HUES64 (cell line): ENCODE data around the gene PRR35.

Experiments
- H3K27ac ChIP-seq: 2 replicates; pipeline ENCODE4 v1.7.0; 2013; ENCODE audit warnings: low read depth, low read length, inconsistent platforms
- H3K27me3 ChIP-seq: 2 replicates; pipeline ENCODE4 v1.6.1; 2013; ENCODE audit warnings: mild to moderate bottlenecking, low read length; ENCODE audit not compliant: insufficient read depth
- H3K36me3 ChIP-seq: 2 replicates; pipeline ENCODE4 v1.6.1; 2013; ENCODE audit warnings: mild to moderate bottlenecking, low read length; ENCODE audit not compliant: insufficient read depth
- H3K4me1 ChIP-seq: 2 replicates; pipeline ENCODE4 v1.6.1; 2013; ENCODE audit warnings: mild to moderate bottlenecking, low read length, moderate library complexity; ENCODE audit not compliant: insufficient read depth
- H3K4me3 ChIP-seq: 2 replicates; pipeline ENCODE4 v1.5.1; 2013; ENCODE audit warnings: mild to moderate bottlenecking, low read length, moderate library complexity
- H3K9ac ChIP-seq: 2 replicates; pipeline ENCODE4 v1.6.1; 2013; ENCODE audit warnings: mild to moderate bottlenecking, low read depth, low read length
- H3K9me3 ChIP-seq: 2 replicates; pipeline ENCODE4 v1.6.1; 2013; ENCODE audit warnings: low read depth, low read length; ENCODE audit not compliant: insufficient read depth
- WGBS: fragments of 150-250, 120-280 bp; methylation state at CpG from one replicate; pipeline ENCODE4 v1.1.7; 2013; ENCODE audit warnings: missing lambda C conversion rate; 5-methylcytosine and 5-hydroxymethylcytosine counted together

The PRR35 gene

DNA sequence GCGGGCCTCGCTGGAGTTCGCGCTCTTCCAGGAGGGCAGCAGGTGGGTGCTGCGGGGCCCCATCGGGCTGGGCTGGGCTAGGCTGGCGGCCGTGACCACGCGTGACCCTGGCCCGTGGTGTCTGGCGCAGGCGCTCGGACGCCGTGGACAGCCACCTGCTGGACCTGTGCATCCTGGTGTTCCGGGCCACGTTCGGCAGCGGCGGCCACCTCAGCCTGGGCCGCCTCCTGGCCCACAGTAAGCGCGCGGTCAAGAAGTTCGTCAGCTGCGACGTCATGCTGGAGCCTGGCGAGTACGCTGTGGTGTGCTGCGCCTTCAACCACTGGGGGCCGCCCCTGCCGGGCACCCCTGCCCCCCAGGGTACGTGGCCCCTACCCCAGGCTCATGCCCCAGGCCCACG, 8.0 kb upstream of the PRR35 start:
- Histone ChIP-seq H3K4me1 (no peaks in the 10 kb centered on the region), H3K4me3 (no peak overlapping the region), H3K36me3 (peaks cover 15% of the 10 kb centered on the region), H3K9me3 (no peaks in the 10 kb centered on the region), H3K9ac (no peak overlapping the region), H3K27me3 (no peaks in the 10 kb centered on the region), H3K27ac (no peak overlapping the region)
- 96% methylated on average over 35 of the region's 35 CpGs for WGBS

DNA sequence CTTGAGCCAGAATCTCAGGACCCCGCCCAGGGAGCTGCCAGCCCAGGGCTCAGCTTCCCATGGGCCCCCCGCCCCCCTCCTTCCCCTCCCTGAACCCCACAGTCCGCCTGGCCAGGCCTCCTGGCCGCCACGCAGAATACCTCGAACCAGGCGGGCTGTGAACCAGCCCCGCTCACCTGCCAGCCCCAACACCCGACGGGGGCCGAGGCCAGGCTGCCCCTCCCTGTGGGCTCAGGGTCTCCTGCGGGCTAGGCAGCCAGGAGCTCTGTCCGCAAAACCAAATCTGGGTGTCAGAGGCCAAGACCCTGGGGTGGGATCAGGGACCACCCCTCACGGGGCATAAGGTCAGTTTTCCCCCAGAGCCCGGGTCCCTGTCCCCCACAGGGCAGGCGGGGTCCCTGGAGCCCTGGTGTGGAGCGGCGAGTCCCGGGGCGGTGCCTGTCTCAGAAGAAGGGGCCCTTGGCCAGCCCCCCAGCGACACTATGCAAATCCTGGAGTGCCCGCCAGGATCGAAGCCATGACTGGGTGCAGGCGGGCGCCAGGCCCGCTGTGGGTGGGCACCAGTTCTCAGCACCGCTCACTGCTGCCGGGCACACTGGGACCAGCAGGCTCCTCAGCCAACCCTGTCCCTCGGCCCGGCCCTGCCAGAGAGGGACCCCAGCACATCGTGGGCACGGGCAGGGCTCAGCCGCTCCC, 6.4 kb upstream of the PRR35 start:
- Histone ChIP-seq H3K27me3 (peaks cover 7% of the 10 kb centered on the region), H3K9me3 (no peaks in the 10 kb centered on the region), H3K4me3 (no peak overlapping the region), H3K27ac (no peak overlapping the region), H3K4me1 (no peaks in the 10 kb centered on the region), H3K36me3 (peaks cover 15% of the 10 kb centered on the region), H3K9ac (no peak overlapping the region)
- WGBS, result 95% methylated on average over 33 of the region's 33 CpGs

DNA sequence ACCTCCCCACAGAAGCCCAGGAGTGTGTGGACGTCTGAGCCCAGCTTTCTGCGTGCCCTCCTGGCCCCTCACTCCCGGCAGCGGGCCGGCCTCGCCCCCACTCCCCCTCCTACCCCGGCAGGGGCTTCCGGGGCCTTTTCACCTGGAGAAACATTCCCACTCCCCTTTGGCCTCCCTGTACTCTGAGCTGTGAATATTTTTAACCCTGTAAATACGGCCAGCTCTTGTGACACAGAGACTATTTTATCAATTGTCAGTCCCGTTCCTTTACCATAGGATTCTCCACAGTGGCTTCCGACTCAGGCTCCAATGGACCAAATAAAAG, 5.9 kb upstream of the PRR35 start:
- H3K4me3 ChIP-seq, result no peak overlapping the region
- H3K27ac ChIP-seq, result no peak overlapping the region
- H3K9ac ChIP-seq, result no peak overlapping the region
- 87% methylated on average over 11 of the region's 11 CpGs for WGBS
- H3K4me1 ChIP-seq, result 0 out of 2 replicates have a peak, but pooled peaks cover under 1% of the 10 kb centered on the region
- H3K9me3 ChIP-seq, result no peaks in the 10 kb centered on the region
- H3K27me3 ChIP-seq, result peaks cover 12% of the 10 kb centered on the region
- peaks cover 15% of the 10 kb centered on the region for H3K36me3 ChIP-seq

DNA sequence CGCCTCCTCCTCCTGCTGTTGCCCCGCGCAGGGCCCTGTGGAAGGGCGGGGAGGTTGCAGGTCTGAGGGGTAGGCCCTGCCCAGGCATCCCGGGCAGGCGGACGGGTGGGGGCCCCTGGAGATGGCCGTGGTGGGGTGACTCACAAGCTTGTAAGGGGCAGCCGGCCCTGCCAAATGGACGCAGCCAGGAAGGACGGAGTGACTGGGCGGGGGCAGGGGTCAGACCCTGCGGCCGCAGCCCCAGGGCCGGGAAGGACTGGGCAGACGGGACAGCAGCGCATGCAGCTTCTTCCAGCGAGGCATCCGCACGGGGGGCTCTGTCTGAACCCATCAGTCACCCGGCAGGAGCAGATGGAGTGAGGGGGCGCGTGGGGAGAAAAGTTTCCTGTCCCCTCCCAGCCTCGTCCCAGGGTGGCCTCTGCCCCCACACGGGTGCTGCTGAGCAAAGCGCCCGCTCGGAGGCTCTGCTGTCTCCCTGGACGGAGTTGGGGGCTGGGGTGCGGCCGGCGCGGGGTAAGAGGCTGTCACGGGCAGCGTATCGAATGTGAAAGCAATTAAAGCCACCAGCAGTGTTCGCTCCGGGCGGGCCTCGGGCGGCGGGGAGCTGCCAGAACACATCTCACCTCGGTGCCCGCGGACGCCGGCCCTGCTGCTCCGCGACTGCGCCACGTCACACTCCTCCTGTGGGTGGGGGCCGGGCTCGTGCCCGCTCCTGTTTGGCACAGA, 5.4 kb upstream of the PRR35 start:
- Histone ChIP-seq H3K27me3 (peaks cover 17% of the 10 kb centered on the region), H3K36me3 (peaks cover 15% of the 10 kb centered on the region), H3K4me1 (0 out of 2 replicates have a peak, but pooled peaks cover 3% of the 10 kb centered on the region), H3K4me3 (no peak overlapping the region), H3K27ac (no peak overlapping the region), H3K9ac (no peak overlapping the region), H3K9me3 (no peaks in the 10 kb centered on the region)
- 93% methylated on average over 54 of the region's 54 CpGs for WGBS

DNA sequence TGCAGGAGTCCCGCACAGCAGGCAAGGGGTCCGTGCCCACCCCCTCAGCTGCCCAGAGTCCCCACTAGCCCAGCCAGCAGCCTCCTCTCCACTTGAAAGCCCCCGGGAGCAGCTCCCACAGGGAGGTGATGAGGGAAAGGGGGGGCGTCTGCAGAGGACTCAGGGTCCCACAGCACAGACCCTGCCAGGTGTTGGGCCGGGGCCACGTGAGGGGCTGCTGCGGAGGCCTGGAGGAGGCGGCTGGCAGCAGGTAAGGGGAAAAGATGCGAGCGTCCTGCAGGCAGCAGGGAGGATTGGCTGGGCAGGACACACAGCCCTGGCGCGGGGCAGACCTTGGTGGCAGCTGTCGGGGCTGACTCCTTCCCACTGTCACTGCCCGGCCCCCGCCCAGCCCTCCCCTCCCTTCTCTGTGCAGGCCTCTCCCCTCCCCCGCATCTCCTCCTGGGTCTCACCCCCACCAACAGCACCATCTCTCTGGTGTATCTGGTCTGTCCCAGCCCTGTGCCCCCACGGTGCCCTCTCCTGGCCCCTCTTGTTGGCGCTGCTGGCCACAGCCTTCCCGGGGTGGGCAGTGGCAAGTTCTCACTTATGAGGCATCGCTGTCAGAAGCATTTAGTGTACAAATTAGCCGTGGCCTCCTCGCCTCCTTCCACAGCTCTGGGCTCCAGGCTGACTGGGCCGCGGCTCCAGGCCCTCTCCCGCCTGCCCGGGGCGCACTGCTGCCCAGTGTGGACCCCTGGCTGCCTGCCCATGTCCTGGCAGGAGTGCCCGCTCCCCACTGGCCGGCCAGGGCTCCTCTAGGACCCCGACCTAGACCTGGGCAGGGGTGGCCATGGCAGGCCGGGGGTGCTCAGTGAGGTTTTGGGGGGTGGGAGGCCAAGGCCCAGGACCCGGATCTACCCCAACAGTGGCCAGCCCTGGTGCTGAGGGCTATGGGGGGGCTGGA, 4.4 kb upstream of the PRR35 start:
- Histone ChIP-seq H3K27ac (no peak overlapping the region), H3K4me1 (0 out of 2 replicates have a peak, but pooled peaks cover 3% of the 10 kb centered on the region)

DNA sequence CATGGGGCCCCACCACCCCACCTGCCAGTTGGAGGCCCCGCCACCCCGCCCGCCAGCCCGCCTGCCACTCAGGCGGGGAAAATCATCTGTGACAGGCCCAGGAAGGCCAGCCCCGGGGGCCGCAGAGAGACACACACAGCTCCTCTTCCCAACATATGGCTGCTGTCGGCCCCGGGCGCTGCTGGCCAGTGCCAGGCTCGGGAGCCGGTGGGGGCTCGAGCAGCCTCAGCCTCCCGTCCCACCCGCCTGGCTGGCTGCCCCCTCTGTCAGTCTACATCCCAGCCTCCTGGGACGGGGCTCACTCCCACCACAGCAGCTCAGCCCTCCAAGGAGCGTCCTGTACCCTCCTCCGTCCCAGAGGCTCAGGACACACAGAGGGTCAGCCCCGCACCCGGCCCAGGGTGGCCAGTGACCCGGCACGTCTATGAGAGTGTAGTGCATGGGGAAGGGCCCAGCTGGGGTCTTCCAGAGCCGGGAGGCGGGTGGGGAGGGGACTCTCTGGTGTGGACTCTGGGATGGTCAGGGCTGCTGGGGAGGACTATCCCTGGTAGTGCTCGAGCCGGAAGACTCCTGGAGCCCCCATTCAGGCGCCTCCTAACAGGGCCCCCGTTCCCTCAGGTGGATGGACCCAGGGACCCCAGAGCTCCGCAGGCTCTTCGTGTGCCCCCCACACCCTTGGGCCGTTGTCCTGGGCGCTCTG, 3.6 kb upstream of the PRR35 start:
- peaks cover 35% of the 10 kb centered on the region for H3K27me3 ChIP-seq
- H3K36me3 ChIP-seq, result peaks cover 11% of the 10 kb centered on the region
- no peak overlapping the region for H3K27ac ChIP-seq
- no peak overlapping the region for H3K4me3 ChIP-seq
- WGBS, result 92% methylated on average over 32 of the region's 32 CpGs
- H3K9ac ChIP-seq, result no peak overlapping the region
- H3K4me1 ChIP-seq, result 0 out of 2 replicates have a peak, but pooled peaks cover 3% of the 10 kb centered on the region
- no peaks in the 10 kb centered on the region for H3K9me3 ChIP-seq

More for the DNA sequence above, 4.4 kb upstream of the PRR35 start:
- Histone ChIP-seq H3K4me3 (no peak overlapping the region), H3K27me3 (peaks cover 27% of the 10 kb centered on the region), H3K9ac (no peak overlapping the region), H3K36me3 (peaks cover 15% of the 10 kb centered on the region), H3K9me3 (no peaks in the 10 kb centered on the region)
- WGBS, result 87% methylated on average over 32 of the region's 32 CpGs

DNA sequence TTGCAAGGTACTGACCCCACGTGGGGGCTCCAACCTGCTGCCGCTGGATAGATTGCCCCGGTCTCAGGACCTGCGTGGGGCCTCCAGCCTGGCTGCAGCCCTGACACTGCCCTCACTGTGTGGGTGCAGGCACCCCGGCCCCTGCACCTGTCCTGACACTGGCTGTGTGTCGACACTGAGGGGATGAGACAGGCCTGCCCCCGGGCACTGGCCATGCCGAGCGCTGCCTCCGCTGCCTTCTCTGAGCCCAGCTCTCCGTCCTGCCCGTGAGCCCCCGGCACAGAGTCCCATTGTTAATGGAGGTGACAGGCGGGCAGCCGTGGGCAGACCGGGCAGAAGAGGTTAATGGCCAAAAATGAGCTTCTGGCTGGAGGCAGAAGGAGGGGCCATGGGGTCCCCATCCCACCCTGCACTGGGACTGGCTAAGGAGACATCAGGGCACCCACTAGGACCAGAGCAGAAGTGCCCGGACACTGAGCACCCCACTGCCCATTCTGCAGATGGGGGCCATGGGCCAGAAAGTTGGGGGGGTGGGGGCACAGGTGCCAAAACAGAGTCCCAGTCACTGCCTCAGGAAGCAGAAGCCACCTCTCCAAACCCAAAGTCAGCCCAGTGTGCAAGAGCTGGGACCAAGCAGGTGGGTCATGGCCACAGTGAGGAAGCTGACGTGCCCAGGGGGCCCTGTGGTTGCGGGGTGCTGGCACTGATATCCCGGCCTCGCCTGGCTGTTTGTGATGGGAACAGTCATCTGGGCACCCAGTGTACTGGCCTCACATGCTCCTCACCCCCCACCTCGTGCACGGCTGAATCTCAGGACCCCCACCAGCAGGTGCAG, 2.5 kb upstream of the PRR35 start:
- Histone ChIP-seq H3K27ac (no peak overlapping the region), H3K9ac (no peak overlapping the region), H3K36me3 (0 out of 2 replicates have a peak, but pooled peaks cover 2% of the 10 kb centered on the region), H3K4me1 (0 out of 2 replicates have a peak, but pooled peaks cover 3% of the 10 kb centered on the region), H3K9me3 (no peaks in the 10 kb centered on the region), H3K27me3 (peaks cover 44% of the 10 kb centered on the region), H3K4me3 (no peak overlapping the region)
- WGBS, result 91% methylated on average over 23 of the region's 23 CpGs

DNA sequence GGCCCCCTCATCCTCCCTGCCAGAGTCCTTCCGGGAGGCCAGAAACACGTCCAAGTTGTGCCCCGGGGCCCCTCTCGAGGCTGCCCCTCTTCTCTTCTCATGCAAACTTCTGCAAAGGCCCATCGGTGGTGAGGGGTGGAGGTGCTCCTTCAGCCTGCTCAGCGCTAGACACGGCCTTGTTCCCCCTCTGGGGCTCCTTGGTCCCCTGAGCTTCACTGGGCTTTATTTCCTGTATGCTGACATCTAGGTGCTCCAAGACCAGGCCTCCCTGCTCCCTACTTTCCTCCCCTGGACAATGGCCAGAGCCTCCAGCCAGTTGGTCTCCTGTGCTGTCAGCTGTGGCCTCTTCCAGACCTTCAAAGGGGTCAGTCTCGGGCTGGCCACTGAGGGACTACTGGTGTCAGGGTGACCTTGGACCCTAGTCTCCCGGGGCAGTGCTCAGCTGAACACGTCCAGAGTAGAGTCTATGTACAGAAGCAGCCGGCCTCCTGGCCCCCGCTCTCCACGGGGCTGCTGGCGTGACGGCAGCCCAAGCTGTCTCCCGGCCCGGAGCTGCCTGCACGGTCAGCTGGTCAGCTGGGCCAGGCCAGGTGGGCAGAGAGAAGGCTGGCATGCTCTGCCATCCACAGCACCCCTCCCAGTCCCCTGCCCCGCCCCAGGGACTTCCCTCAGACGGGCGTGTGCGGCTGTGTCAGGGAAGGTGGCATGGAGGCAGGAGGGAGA, 1.7 kb upstream of the PRR35 start:
- H3K27ac ChIP-seq, result no peak overlapping the region
- WGBS, result 88% methylated on average over 22 of the region's 22 CpGs
- H3K9ac ChIP-seq, result no peak overlapping the region
- H3K27me3 ChIP-seq, result peaks cover 44% of the 10 kb centered on the region
- H3K9me3 ChIP-seq, result no peaks in the 10 kb centered on the region
- H3K36me3 ChIP-seq, result no peaks in the 10 kb centered on the region
- no peak overlapping the region for H3K4me3 ChIP-seq
- H3K4me1 ChIP-seq, result 0 out of 2 replicates have a peak, but pooled peaks cover 3% of the 10 kb centered on the region

DNA sequence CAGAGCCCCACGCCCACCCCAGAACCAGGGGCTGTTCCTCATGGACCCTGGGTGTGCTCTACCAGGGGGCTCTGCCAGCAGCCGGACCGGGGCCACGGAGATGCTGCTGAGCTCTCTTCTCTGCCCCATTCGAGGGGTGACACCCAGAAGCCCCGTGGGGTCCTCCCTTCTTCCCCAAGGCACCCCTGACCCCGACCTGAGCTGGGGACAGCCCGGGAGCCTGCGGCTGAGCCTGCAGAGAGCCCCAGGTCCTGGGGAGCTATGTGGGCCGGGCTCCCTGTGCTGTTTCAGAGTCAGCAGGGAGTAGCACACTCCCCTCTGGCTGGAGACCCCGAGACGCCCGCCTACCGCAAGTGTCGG, 1.2 kb upstream of the PRR35 start:
- no peaks in the 10 kb centered on the region for H3K9me3 ChIP-seq
- 0 out of 2 replicates have a peak, but pooled peaks cover 3% of the 10 kb centered on the region for H3K4me1 ChIP-seq
- H3K36me3 ChIP-seq, result no peaks in the 10 kb centered on the region
- no peak overlapping the region for H3K27ac ChIP-seq
- peaks cover 44% of the 10 kb centered on the region for H3K27me3 ChIP-seq
- H3K4me3 ChIP-seq, result no peak overlapping the region
- H3K9ac ChIP-seq, result no peak overlapping the region
- 89% methylated on average over 15 of the region's 15 CpGs for WGBS
